GM19372 (cell line): ENCODE measurements around the gene DTX4.
A peak's percentile ranks its signal among the peaks of the same experiment; 100 is the strongest.

Experiments used
- ATAC-seq: cut with Tn5 transposase; IDR thresholded peaks from one replicate; pipeline ENCODE4 v1.9.1; 2021; ENCODE audit warnings: mild to moderate bottlenecking, low read depth, moderate library complexity; ENCODE audit not compliant: unreplicated experiment

The DTX4 gene

GRCh38 chr11:59189986-59190385, 18.1 kb downstream of the DTX4 start:
- no peak for ATAC-seq

GRCh38 chr11:59191095-59191494, 19.2 kb downstream of the DTX4 start:
- ATAC-seq = no peak

- ATAC-seq = no peak
Measured at GRCh38 chr11:59191890-59192289, 20.0 kb downstream of the DTX4 start.

GRCh38 chr11:59192446-59193020, 20.6 kb downstream of the DTX4 start:
- no peak for ATAC-seq

GRCh38 chr11:59193587-59194130, 21.7 kb downstream of the DTX4 start:
- no peak for ATAC-seq

GRCh38 chr11:59195586-59195985, 23.7 kb downstream of the DTX4 start:
- no peak for ATAC-seq

- ATAC-seq = no peak
Measured at GRCh38 chr11:59196777-59197176, 24.8 kb downstream of the DTX4 start.

- ATAC-seq = no peak
Measured at GRCh38 chr11:59197991-59198390, 26.1 kb downstream of the DTX4 start.

- no peak for ATAC-seq
Measured at GRCh38 chr11:59198726-59199125, 26.8 kb downstream of the DTX4 start.

- ATAC-seq = peak; percentile 50
Measured at GRCh38 chr11:59199546-59200422, 27.9 kb downstream of the DTX4 start.

- ATAC-seq = no peak
Measured at GRCh38 chr11:59200423-59200746, 28.5 kb downstream of the DTX4 start.

GRCh38 chr11:59201353-59201752, 29.4 kb downstream of the DTX4 start:
- ATAC-seq = no peak

GRCh38 chr11:59204746-59205145, 32.8 kb downstream of the DTX4 start:
- ATAC-seq = no peak

- no peak for ATAC-seq
Measured at GRCh38 chr11:59205648-59206047, 33.7 kb downstream of the DTX4 start.

- ATAC-seq = no peak
Measured at GRCh38 chr11:59206635-59207034, 34.7 kb downstream of the DTX4 start.

- ATAC-seq = peak; percentile 69
Measured at GRCh38 chr11:59207988-59208451, 36.1 kb downstream of the DTX4 start.

GRCh38 chr11:59208956-59209355, 37.0 kb downstream of the DTX4 start:
- ATAC-seq = no peak

- ATAC-seq = no peak
Measured at GRCh38 chr11:59212222-59212621, 40.3 kb downstream of the DTX4 start.

- ATAC-seq = no peak
Measured at GRCh38 chr11:59212744-59213631, 41.1 kb downstream of the DTX4 start, which contains the start of gene MPEG1. MPEG1 (minus strand) TSS chr11:59212927; CDS start chr11:59212865, 62 bp downstream.

- ATAC-seq = no peak
Measured at GRCh38 chr11:59214141-59214893, 42.4 kb downstream of the DTX4 start.
